NCI-H748 (cell line): Measurements from ENCODE around the gene CCDC126.
"Not testable (repeated sequence)": the region's sequence is repeated elsewhere in the genome, so short reads cannot be mapped to it uniquely, and the experiment has no call there.

Experiments used
- DNase-seq: peaks from one replicate; lab custom pipeline; 2025; ENCODE audit not compliant: unreplicated experiment; lab: John Stamatoyannopoulos, UW

CCDC126 gene

GRCh38 chr7:23597094-23598091, at the start of gene CCDC126:
Gene CCDC126, plus strand, starts transcription at chr7:23597382. Its CDS starts 13,934 bp downstream, at chr7:23611316.
- peak; percentile 96 for DNase-seq

- no peak for DNase-seq
These were observed 49.5 kb upstream of the CCDC126 start for GRCh38 chr7:23547662-23548061.

GRCh38 chr7:23558303-23558702, 38.9 kb upstream of the CCDC126 start:
- no peak for DNase-seq

- peak; percentile 72 for DNase-seq
These were observed 26.5 kb upstream of the CCDC126 start for GRCh38 chr7:23570592-23571200.

- DNase-seq, result not testable (repeated sequence)
These were observed 15.2 kb upstream of the CCDC126 start for GRCh38 chr7:23581975-23582374.

- DNase-seq, result not testable (repeated sequence)
These were observed 11.9 kb upstream of the CCDC126 start for GRCh38 chr7:23585304-23585703.

- no peak for DNase-seq
These were observed 11.0 kb upstream of the CCDC126 start for GRCh38 chr7:23586159-23586558.

- no peak for DNase-seq
These were observed 6.7 kb upstream of the CCDC126 start for GRCh38 chr7:23590529-23590928.

- DNase-seq, result no peak
These were observed 3.5 kb upstream of the CCDC126 start for GRCh38 chr7:23593706-23594105.

- DNase-seq, result no peak
These were observed 2.1 kb upstream of the CCDC126 start for GRCh38 chr7:23594879-23595604.

- peak; percentile 53 for DNase-seq
These were observed 1.1 kb downstream of the CCDC126 start for GRCh38 chr7:23598296-23598695.

- DNase-seq, result no peak
These were observed 3.1 kb downstream of the CCDC126 start for GRCh38 chr7:23600236-23600635.

GRCh38 chr7:23603632-23604295, 6.6 kb downstream of the CCDC126 start:
- DNase-seq, result no peak

- no peak for DNase-seq
These were observed 7.1 kb downstream of the CCDC126 start for GRCh38 chr7:23604296-23604640.

- no peak for DNase-seq
These were observed 9.9 kb downstream of the CCDC126 start for GRCh38 chr7:23607130-23607529.

- DNase-seq, result no peak
These were observed 10.7 kb downstream of the CCDC126 start for GRCh38 chr7:23607866-23608265.

GRCh38 chr7:23615331-23615730, 18.1 kb downstream of the CCDC126 start:
- DNase-seq, result no peak

GRCh38 chr7:23616593-23616992, 19.4 kb downstream of the CCDC126 start:
- DNase-seq, result no peak

- no peak for DNase-seq
These were observed 20.3 kb downstream of the CCDC126 start for GRCh38 chr7:23617482-23617881.

- no peak for DNase-seq
These were observed 21.1 kb downstream of the CCDC126 start for GRCh38 chr7:23618241-23618640.

GRCh38 chr7:23619141-23619540, 22.0 kb downstream of the CCDC126 start:
- no peak for DNase-seq
